Measurements from ENCODE around the gene HBQ1.
"Not testable (repeated sequence)": the region's sequence is repeated elsewhere in the genome, so short reads cannot be mapped to it uniquely, and the experiment has no call there.

HBQ1 gene

GRCh38 chr16:162271-162991 lies 17.8 kb upstream of the HBQ1 start:
- no peak for FAIRE-seq

GRCh38 chr16:163139-163538 lies 17.1 kb upstream of the HBQ1 start:
- FAIRE-seq = not testable (repeated sequence)

- not testable (repeated sequence) for FAIRE-seq
These were observed 16.6 kb upstream of the HBQ1 start for GRCh38 chr16:163696-164095.

GRCh38 chr16:164134-164823 lies 16.0 kb upstream of the HBQ1 start:
- not testable (repeated sequence) for FAIRE-seq

- no peak for FAIRE-seq
These were observed 15.3 kb upstream of the HBQ1 start for GRCh38 chr16:164827-165538.

- FAIRE-seq = no peak
These were observed 14.5 kb upstream of the HBQ1 start, which contains the start of gene HBM for GRCh38 chr16:165539-166374. Gene HBM, plus strand, starts transcription at chr16:165978. Its CDS starts 20 bp downstream, at chr16:165998.

- FAIRE-seq = no peak
These were observed 13.7 kb upstream of the HBQ1 start for GRCh38 chr16:166375-167121.

- no peak for FAIRE-seq
These were observed 13.1 kb upstream of the HBQ1 start for GRCh38 chr16:167122-167690.

GRCh38 chr16:168424-168823 lies 11.8 kb upstream of the HBQ1 start:
- FAIRE-seq = no peak

- FAIRE-seq = no peak
These were observed 11.2 kb upstream of the HBQ1 start for GRCh38 chr16:169014-169413.

GRCh38 chr16:170088-170507 lies 10.2 kb upstream of the HBQ1 start:
- not testable (repeated sequence) for FAIRE-seq

- FAIRE-seq = no peak
These were observed 9.5 kb upstream of the HBQ1 start for GRCh38 chr16:170788-171187.

- FAIRE-seq = not testable (repeated sequence)
These were observed 7.8 kb upstream of the HBQ1 start, which contains the start of gene HBA2 for GRCh38 chr16:172374-172941. Gene HBA2, plus strand, starts transcription at chr16:172876. Its CDS starts 37 bp downstream, at chr16:172913.

- not testable (repeated sequence) for FAIRE-seq
These were observed 6.9 kb upstream of the HBQ1 start for GRCh38 chr16:173211-173854.

GRCh38 chr16:173928-174769 lies 6.1 kb upstream of the HBQ1 start:
- not testable (repeated sequence) for FAIRE-seq

GRCh38 chr16:175011-175949 lies 5.0 kb upstream of the HBQ1 start:
- FAIRE-seq = no peak

- not testable (repeated sequence) for FAIRE-seq
These were observed 4.3 kb upstream of the HBQ1 start for GRCh38 chr16:176006-176405.

All from G401.6 (cell line).